Erythroblast (primary cell): ENCODE results near the gene NRXN3.

Experiments
- GATA1 ChIP-seq: IDR thresholded peaks from 2 replicates; pipeline ENCODE4 v1.6.1; 2011; ENCODE audit warnings: low read depth, mild to moderate bottlenecking, control low read depth, low read length, moderate library complexity
- POLR2A ChIP-seq: IDR thresholded peaks from 2 replicates; pipeline ENCODE4 v1.6.1; 2011; ENCODE audit warnings: mild to moderate bottlenecking, low read length

- TF ChIP-seq POLR2A: no peak
- TF ChIP-seq GATA1: no peak
Measured at GRCh38 chr14:79411403-79412174, 1241.4 kb downstream of the NRXN3 start.
